WI38 (cell line): ENCODE data around the gene C5orf63.
"Not testable (repeated sequence)": the region's sequence is repeated elsewhere in the genome, so short reads cannot be mapped to it uniquely, and the experiment has no call there.

Experiments
- H3K4me3 ChIP-seq: 2 replicates; pipeline ENCODE4 v1.5.1; 2011; ENCODE audit warnings: low read depth, mild to moderate bottlenecking, control low read depth, low read length
- TF ChIP-seq, protein P1 (sequence below): IDR thresholded peaks from 2 replicates; pipeline ENCODE4 v1.5.1; 2012; ENCODE audit warnings: low read depth, mild to moderate bottlenecking, control low read depth, low read length

C5orf63 gene

DNA sequence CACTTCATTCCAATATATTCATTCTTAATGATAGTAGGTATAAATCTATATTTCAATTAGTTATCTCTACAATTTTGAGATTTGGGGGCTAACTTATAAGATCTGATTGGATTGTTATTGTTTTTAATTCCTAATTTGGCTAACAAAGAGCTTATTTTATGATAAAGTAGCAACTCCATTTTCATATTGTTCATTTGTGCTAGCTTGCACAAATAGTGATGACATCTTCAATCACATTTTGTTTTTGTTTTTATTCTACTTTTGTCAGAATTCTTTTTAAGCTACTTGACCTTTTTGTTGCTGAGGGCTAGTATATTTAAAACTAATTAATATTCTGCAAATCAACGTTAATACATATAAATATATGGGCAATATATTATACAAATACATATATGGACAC, 65.8 kb downstream of the C5orf63 start:
- TF ChIP-seq, protein P1, sequence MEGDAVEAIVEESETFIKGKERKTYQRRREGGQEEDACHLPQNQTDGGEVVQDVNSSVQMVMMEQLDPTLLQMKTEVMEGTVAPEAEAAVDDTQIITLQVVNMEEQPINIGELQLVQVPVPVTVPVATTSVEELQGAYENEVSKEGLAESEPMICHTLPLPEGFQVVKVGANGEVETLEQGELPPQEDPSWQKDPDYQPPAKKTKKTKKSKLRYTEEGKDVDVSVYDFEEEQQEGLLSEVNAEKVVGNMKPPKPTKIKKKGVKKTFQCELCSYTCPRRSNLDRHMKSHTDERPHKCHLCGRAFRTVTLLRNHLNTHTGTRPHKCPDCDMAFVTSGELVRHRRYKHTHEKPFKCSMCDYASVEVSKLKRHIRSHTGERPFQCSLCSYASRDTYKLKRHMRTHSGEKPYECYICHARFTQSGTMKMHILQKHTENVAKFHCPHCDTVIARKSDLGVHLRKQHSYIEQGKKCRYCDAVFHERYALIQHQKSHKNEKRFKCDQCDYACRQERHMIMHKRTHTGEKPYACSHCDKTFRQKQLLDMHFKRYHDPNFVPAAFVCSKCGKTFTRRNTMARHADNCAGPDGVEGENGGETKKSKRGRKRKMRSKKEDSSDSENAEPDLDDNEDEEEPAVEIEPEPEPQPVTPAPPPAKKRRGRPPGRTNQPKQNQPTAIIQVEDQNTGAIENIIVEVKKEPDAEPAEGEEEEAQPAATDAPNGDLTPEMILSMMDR = no peak
- H3K4me3 ChIP-seq = no peak overlapping the region

DNA sequence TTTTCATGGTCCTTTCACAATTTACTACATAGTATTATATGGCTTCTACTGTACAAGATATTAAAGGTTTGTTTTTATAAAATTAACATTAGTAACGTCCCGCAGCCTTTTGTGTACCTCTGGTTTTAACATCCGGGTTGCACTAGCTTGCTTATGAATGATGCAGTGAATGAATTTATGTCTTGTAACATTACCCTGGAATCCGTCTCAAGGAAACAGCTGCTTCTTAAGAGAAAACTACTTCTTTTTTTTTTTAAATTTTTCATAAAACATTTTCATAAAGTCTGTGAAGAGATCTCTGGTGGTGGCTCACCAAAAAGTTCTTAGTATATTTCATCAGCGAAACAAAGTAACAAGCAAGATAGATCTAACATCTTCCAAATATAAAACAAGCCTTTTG, 66.6 kb downstream of the C5orf63 start:
- no peak overlapping the region for H3K4me3 ChIP-seq
- TF ChIP-seq, protein P1 = no peak

DNA sequence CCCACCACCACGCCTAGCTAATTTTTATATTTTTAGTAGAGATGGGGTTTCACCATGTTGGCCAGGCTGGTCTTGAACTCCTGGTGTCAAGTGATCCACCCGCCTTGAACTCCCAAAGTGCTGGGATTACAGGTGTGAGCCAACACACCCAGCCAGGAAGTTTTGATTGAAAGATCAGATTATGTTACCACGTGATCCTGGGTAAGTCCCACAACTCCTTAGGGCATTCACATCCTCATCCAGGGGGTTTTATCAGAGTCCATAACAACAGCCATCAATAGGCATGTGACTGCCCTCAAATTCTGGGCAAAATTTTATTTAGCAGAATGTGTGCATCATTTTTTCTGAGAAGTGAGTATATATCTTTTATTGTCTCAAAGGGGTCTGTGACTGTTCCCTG, 68.0 kb downstream of the C5orf63 start:
- H3K4me3 ChIP-seq = not testable (repeated sequence)

DNA sequence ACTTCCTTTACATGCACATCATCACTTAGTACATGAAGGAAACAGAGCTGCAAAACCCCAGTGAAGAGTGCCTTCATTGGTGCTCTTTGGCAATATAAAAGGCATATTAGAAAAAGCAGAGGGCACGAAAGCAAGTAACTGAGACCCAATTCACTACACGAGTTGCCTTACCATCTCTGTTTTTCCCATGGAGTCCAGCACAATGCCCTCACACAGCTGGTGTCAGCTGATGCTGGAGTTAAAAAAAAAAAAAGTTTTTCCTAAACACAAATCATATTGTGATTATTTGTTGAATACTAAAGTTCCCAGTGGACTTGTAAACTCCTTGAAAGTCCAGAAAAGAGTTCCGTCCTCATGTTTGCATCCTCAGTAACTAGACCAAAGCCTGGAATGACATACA, 68.6 kb downstream of the C5orf63 start:
- TF ChIP-seq, protein P1 = no peak

DNA sequence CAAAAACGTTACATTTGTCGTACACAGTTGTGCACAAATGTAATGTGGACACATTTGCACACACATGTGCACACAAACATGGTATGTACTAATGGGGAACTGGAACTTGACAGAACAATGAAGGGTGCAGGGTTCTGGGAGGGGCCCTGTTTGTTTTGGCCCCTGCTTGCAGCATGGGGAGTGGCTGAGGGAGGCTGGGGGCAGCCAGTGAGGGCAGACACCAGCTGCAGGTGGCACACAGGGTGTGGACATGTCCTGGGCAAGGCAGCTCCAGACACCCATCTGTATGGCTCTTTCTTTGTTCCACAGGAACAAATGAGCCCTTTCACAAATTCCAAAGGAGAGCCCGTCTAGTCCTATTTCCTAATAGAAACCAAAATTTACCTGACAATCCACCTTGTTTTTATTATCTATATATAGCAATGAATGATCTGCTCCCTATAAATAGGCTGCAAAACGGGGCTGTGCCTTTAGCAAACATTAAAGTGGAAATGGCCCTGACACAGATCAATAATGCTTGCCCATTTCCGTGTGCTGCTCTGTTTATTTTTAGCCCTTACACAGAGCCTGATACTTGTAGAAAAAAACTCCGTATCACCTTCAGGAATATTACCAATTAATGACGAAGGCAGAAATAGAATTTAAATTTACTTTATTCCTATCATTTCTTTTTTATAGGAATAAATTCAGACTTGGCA, 69.4 kb downstream of the C5orf63 start:
- TF ChIP-seq, protein P1 = no peak
- H3K4me3 ChIP-seq = no peak overlapping the region

More for the DNA sequence above, 68.6 kb downstream of the C5orf63 start:
- H3K4me3 ChIP-seq = no peak overlapping the region

DNA sequence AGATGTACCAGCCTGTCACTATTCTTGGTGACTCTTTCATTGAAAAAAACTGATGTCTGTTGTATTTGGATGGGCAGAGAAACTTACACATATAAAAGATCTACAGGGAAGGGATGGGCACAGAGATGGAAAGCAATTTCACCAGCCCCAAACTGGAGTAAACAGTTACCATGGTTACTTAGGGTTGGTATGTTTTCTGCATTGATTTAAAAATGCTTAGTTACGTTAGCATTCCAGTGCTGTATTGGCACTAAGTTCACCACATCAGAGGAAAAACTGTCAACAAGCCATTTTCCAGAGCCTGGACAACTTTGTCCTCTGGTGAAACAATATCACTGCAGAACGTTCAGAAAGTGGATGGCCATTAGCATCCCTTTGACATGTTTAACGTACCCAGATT, 70.9 kb downstream of the C5orf63 start:
- TF ChIP-seq, protein P1 = no peak
- no peak overlapping the region for H3K4me3 ChIP-seq

DNA sequence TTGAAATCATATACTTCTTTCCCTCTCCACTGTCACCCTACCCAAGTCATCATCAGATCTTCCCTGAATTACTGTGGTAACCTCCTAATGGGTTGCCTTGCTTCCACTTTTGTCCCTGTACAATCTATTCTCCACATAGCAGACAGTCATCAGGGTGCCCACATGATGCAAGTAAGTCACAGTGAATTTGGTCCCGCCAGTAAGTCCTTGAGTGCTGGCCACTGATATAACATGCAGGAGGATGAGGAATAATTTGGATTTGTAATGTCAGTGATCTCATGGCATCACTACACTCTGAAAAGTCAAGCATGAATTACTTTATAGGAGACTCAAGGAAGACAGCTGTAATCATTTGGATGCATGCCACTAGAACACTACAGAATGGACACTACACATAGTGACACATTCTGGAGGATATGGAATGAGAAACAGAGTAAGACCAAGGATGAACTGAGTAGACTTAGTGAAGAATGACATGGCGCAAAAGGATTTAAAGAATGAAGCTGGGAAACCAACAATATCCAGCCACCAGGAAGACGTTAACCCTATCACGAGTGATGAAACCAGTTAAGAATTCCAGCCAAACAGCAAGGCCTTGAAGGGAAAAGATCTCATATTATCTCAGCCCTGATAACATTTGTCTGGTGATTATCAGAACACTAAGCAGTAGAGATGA, 71.5 kb downstream of the C5orf63 start:
- no peak overlapping the region for H3K4me3 ChIP-seq
- TF ChIP-seq, protein P1 = no peak
